HL-60 (cell line): ENCODE measurements around the gene WNK1.

Experiments used
- DNase-seq, 2 experiments: peaks; one replicate each; pipeline ENCODE4 v3.0.0-alpha.2; 2010 to 2020; ENCODE audit warnings: low read depth in 1 of 2, low spot score in 1 of 2
- H3K27ac ChIP-seq: fragments of 250-450 bp; sonication (Bioruptor Pico); replicated peaks from 2 replicates; pipeline ENCODE4 v1.5.1; 2020; ENCODE audit warnings: mild to moderate bottlenecking, moderate library complexity
- H3K27me3 ChIP-seq: fragments of 250-450 bp; sonication (Bioruptor Pico); 2 replicates; pipeline ENCODE4 v1.5.1; 2021; ENCODE audit warnings: mild to moderate bottlenecking, moderate library complexity; ENCODE audit not compliant: insufficient read depth, poor library complexity, severe bottlenecking
- H3K4me3 ChIP-seq: replicated peaks from 2 replicates; pipeline ENCODE4 v1.5.1; 2011; ENCODE audit warnings: mild to moderate bottlenecking, control low read depth, low read length; ENCODE audit not compliant: insufficient read depth
- CTCF ChIP-seq: IDR thresholded peaks from one replicate; pipeline ENCODE4 v1.5.1; 2011; ENCODE audit warnings: low read length, control low read depth, inconsistent platforms; ENCODE audit not compliant: insufficient read depth
- GABPA ChIP-seq: IDR thresholded peaks from 2 replicates; pipeline ENCODE4 v1.6.1; 2012; ENCODE audit warnings: low read depth
- POLR2AphosphoS5 ChIP-seq: IDR thresholded peaks from 2 replicates; pipeline ENCODE4 v1.6.1; 2012; ENCODE audit warnings: low read depth
- REST ChIP-seq: IDR thresholded peaks from 2 replicates; pipeline ENCODE4 v1.6.1; 2012; ENCODE audit warnings: low read depth; ENCODE audit not compliant: insufficient replicate concordance
- SPI1 ChIP-seq: IDR thresholded peaks from 2 replicates; pipeline ENCODE4 v1.6.1; 2012; ENCODE audit warnings: low read depth, mild to moderate bottlenecking, borderline replicate concordance

WNK1 gene

GRCh38 chr12:738712-739111 lies 13.7 kb upstream of the WNK1 start:
- Histone ChIP-seq H3K27ac (no peak overlapping the region), H3K27me3 (no peaks in the 10 kb centered on the region), H3K4me3 (no peak overlapping the region)
- DNase-seq: no peak
- TF ChIP-seq REST (no peak), POLR2AphosphoS5 (no peak), GABPA (no peak), SPI1 (no peak), CTCF (no peak)

- no peak overlapping the region for H3K4me3 ChIP-seq
- TF ChIP-seq REST: no peak
- no peak for TF ChIP-seq SPI1
- TF ChIP-seq CTCF: no peak
- no peak for TF ChIP-seq GABPA
- TF ChIP-seq POLR2AphosphoS5: no peak
- no peak for DNase-seq
- no peak overlapping the region for H3K27ac ChIP-seq
- no peaks in the 10 kb centered on the region for H3K27me3 ChIP-seq
Observed at GRCh38 chr12:739349-739748, 13.0 kb upstream of the WNK1 start.

- Histone ChIP-seq H3K27me3 (no peaks in the 10 kb centered on the region), H3K27ac (no peak overlapping the region), H3K4me3 (no peak overlapping the region)
- no peak for TF ChIP-seq GABPA
- TF ChIP-seq POLR2AphosphoS5: no peak
- no peak for TF ChIP-seq CTCF
- no peak for TF ChIP-seq REST
- no peak for TF ChIP-seq SPI1
- DNase-seq: no peak
Observed at GRCh38 chr12:740921-741320, 11.5 kb upstream of the WNK1 start.
